B cell (primary cell): ENCODE measurements around the gene NT5DC3. TPM values are rescaled to one million over a fixed set of nuclear protein-coding genes. Genes with fewer than 3 reads are reported as not detected.

Source experiments
- ATAC-seq: fragments of 200-7000 bp; cut with Tn5 transposase; one replicate; pipeline ENCODE4 v1.10.0; 2021; ENCODE audit warnings: low read depth, mild to moderate bottlenecking, moderate number of reproducible peaks, moderate library complexity
- CTCF ChIA-PET: fragments of 350-600 bp; sonication (Branson Sonifier 250); formaldehyde crosslinking; loops from one replicate; lab custom pipeline; 2021; ENCODE audit warnings: antibody characterized with exemption, inconsistent platforms; lab: Charles Lee
- POLR2A ChIA-PET: fragments of 350-600 bp; sonication (Branson Sonifier 250); formaldehyde crosslinking; loops from one replicate; lab custom pipeline; 2021; ENCODE audit warnings: antibody characterized with exemption; lab: Charles Lee
- DNase-seq: peaks from one replicate; pipeline ENCODE4 v3.0.0; 2013
- H2AFZ ChIP-seq: 2 replicates; pipeline ENCODE4 v1.6.1; 2012; ENCODE audit warnings: mild to moderate bottlenecking, low read depth, low read length; ENCODE audit not compliant: insufficient read depth, poor library complexity, severe bottlenecking
- H3K27ac ChIP-seq, 2 donors: 1 replicate in 1 of 2; 2 replicates in 1 of 2; pipeline ENCODE4 v1.5.1; 2012 to 2013; ENCODE audit warnings: low read length in 2 of 2, mild to moderate bottlenecking in 2 of 2, moderate library complexity in 1 of 2
- H3K27me3 ChIP-seq, 4 experiments: fragments of 200-600 bp in 1 of 4; sonication (generic) in 1 of 4; replicated peaks in 1 of 4; 1 replicate in 2 of 4; 2 replicates in 2 of 4; pipeline versions ENCODE4 v1.6.1 to v1.7.0; 2013 to 2016; ENCODE audit warnings: low read length in 3 of 4, mild to moderate bottlenecking in 2 of 4, mixed read lengths in 1 of 4, moderate library complexity in 1 of 4; ENCODE audit not compliant: insufficient read depth in 4 of 4, control insufficient read depth in 3 of 4; ENCODE audit errors: control extremely low read depth in 1 of 4
- H3K36me3 ChIP-seq, 2 experiments: replicated peaks in 1 of 2; 1 replicate in 1 of 2; 2 replicates in 1 of 2; pipeline versions ENCODE4 v1.6.1 to v1.7.1; 2013; ENCODE audit warnings: low read length in 1 of 2; ENCODE audit not compliant: insufficient read depth in 2 of 2, control insufficient read depth in 1 of 2; ENCODE audit errors: control extremely low read depth in 1 of 2, extremely low read depth in 1 of 2
- H3K4me1 ChIP-seq, 2 donors: fragments of 200-600 bp in 1 of 2; sonication (generic) in 1 of 2; 1 replicate in 1 of 2; 2 replicates in 1 of 2; pipeline versions ENCODE4 v1.5.1 to v1.6.1; 2013 to 2017; ENCODE audit warnings: low read length in 2 of 2; ENCODE audit not compliant: control insufficient read depth in 2 of 2, insufficient read depth in 2 of 2
- H3K4me2 ChIP-seq: replicated peaks from 2 replicates; pipeline ENCODE3; 2012; ENCODE audit warnings: mild to moderate bottlenecking, low read depth, low read length; ENCODE audit not compliant: poor library complexity, severe bottlenecking
- H3K4me3 ChIP-seq, 5 experiments: fragments of 200-600 bp in 1 of 5; sonication (generic) in 1 of 5; 1 replicate in 3 of 5; 2 replicates in 2 of 5; pipeline versions ENCODE4 v1.5.1 to v1.7.0; 2011 to 2016; ENCODE audit warnings: low read length in 4 of 5, mild to moderate bottlenecking in 4 of 5, low read depth in 2 of 5, control low read depth in 1 of 5, moderate library complexity in 1 of 5; ENCODE audit not compliant: insufficient read depth in 1 of 5; ENCODE audit errors: control extremely low read depth in 1 of 5, extremely low read depth in 1 of 5
- H3K79me2 ChIP-seq: fragments of 200-600 bp; sonication (generic); one replicate; pipeline ENCODE4 v1.6.0; 2016; ENCODE audit warnings: low read length; ENCODE audit not compliant: control insufficient read depth, insufficient read depth
- H3K9ac ChIP-seq: fragments of 200-600 bp; sonication (generic); 2 replicates; pipeline ENCODE4 v1.6.1; 2017; ENCODE audit warnings: mild to moderate bottlenecking, low read length, moderate library complexity
- H3K9me3 ChIP-seq, 3 donors: one replicate each; pipeline versions ENCODE4 v1.6.1 to v1.7.1; 2013; ENCODE audit warnings: low read length in 2 of 3; ENCODE audit not compliant: control insufficient read depth in 2 of 3, insufficient read depth in 1 of 3; ENCODE audit errors: control extremely low read depth in 1 of 3
- H4K20me1 ChIP-seq: 2 replicates; pipeline ENCODE4 v1.6.0; 2012; ENCODE audit warnings: mild to moderate bottlenecking, low read length; ENCODE audit not compliant: insufficient read depth, control insufficient read depth, poor library complexity, severe bottlenecking
- H3K27ac Mint-ChIP-seq: one replicate; pipeline ENCODE4 v1.8.0; 2021; ENCODE audit warnings: mixed read lengths
- H3K27me3 Mint-ChIP-seq: one replicate; pipeline ENCODE4 v1.8.0; 2021; ENCODE audit warnings: mixed read lengths
- H3K4me1 Mint-ChIP-seq: one replicate; pipeline ENCODE4 v1.8.0; 2021; ENCODE audit warnings: mixed read lengths
- H3K4me3 Mint-ChIP-seq: one replicate; pipeline ENCODE4 v1.8.0; 2021; ENCODE audit warnings: mixed read lengths
- H3K9me3 Mint-ChIP-seq: one replicate; pipeline ENCODE4 v1.8.0; 2022; ENCODE audit warnings: mixed read lengths; ENCODE audit not compliant: insufficient read depth
- EZH2 ChIP-seq: IDR thresholded peaks from 2 replicates; pipeline ENCODE4 v1.6.1; 2012; ENCODE audit warnings: borderline replicate concordance, low read depth, mild to moderate bottlenecking, moderate library complexity, low read length; ENCODE audit not compliant: insufficient read depth, poor library complexity, severe bottlenecking
- WGBS: methylation state at CpG from one replicate; pipeline ENCODE4 v1.1.5; 2013; ENCODE audit warnings: missing lambda C conversion rate; ENCODE audit not compliant: insufficient coverage; 5-methylcytosine and 5-hydroxymethylcytosine counted together
- intact Hi-C: fragments of 100-400 bp; cut with micrococcal nuclease; formaldehyde crosslinking; loops from one replicate; pipeline ENCODE4 v1.10.0; 2022
- polyA plus RNA-seq: library from polyadenylated mRNA; depleted of rRNA; stranded (reverse); fragments of >200 nt; gene quantifications from 2 replicates; pipeline ENCODE4 v1.2.3, GENCODE V29; 2012
- total RNA-seq, 2 donors: library from RNA; stranded (reverse); fragments of 120-200 nt in 1 of 2; gene quantifications; 1 replicate in 1 of 2; 2 replicates in 1 of 2; pipeline versions ENCODE4 v1.2.3 to v1.2.4, GENCODE V29; 2013 to 2022
- TF ChIP-seq, protein P1 (sequence below): fragments of 200-600 bp; IDR thresholded peaks from one replicate; pipeline ENCODE4 v1.8.0; 2022; ENCODE audit warnings: antibody characterized with exemption, mild to moderate bottlenecking

NT5DC3 gene
- total and polyA plus RNA-seq, 2 donors (not counting 1 experiment from before 2014, with no cell fraction given), result 4.4 to 10.6 TPM

DNA sequence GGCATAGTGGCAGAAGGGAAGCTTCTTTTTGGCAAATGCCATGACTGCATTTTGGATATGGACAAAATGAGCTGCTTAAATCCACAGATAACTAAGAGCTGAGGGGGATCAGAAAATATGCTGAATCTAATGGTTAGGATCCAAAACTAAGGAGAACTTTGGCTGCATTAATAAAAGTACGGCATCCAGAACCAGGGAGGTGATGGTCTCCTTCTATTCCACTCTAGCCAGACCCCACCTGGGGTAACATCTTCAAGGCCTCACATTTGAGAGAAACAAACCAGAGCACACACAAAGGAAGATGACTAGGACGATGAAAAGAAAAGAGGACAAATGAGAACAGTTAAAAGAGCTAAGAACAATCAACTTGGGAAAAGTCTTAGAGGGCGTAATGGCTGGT is 27.6 kb downstream of the NT5DC3 start:
- Mint-ChIP-seq H3K4me3 (no peak overlapping the region), H3K9me3 (no peaks in the 10 kb centered on the region), H3K27ac (no peak overlapping the region), H3K27me3 (no peaks in the 10 kb centered on the region), H3K4me1 (no peaks in the 10 kb centered on the region)
- intact Hi-C loops, result no loop called here
- Histone ChIP-seq H2AFZ (no peak overlapping the region), H3K79me2 (no peaks in the 10 kb centered on the region), H3K9me3 (no peaks in the 10 kb centered on the region), H3K9ac (no peak overlapping the region), H3K27ac (no peak overlapping the region), H3K4me3 (no peak overlapping the region), H3K36me3 (peaks cover 7 to 34% of the 10 kb centered on the region in 2 experiments), H3K4me1 (no peaks in the 10 kb centered on the region), H3K4me2 (no peak overlapping the region), H3K27me3 (no peaks in the 10 kb centered on the region), H4K20me1 (no peaks in the 10 kb centered on the region)
- 100% methylated on average over 1 of the region's 3 CpGs for WGBS
- no peak for TF ChIP-seq EZH2
- TF ChIP-seq, protein P1, sequence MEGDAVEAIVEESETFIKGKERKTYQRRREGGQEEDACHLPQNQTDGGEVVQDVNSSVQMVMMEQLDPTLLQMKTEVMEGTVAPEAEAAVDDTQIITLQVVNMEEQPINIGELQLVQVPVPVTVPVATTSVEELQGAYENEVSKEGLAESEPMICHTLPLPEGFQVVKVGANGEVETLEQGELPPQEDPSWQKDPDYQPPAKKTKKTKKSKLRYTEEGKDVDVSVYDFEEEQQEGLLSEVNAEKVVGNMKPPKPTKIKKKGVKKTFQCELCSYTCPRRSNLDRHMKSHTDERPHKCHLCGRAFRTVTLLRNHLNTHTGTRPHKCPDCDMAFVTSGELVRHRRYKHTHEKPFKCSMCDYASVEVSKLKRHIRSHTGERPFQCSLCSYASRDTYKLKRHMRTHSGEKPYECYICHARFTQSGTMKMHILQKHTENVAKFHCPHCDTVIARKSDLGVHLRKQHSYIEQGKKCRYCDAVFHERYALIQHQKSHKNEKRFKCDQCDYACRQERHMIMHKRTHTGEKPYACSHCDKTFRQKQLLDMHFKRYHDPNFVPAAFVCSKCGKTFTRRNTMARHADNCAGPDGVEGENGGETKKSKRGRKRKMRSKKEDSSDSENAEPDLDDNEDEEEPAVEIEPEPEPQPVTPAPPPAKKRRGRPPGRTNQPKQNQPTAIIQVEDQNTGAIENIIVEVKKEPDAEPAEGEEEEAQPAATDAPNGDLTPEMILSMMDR, result no peak
- no peak for DNase-seq
- no peak for ATAC-seq
- ChIA-PET POLR2A (no interaction called here), CTCF (no interaction called here)

DNA sequence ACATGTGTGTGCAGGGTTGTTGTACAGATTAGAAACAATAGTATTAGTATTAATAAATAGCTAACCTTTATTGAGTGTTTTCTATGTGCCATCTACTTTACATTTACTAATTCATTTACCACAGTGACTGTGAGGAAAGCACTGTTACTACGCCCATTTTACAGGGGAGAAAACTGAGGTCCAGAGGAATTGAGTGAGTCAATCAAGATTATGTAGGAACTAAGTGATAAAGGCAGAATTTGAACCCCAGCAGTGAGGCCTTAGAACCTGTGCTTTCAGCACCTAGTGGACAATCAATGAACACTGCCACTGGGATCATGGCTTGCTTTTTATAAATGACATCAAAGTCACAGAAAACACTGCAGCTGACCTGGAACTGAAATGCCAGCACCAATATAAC is 28.2 kb downstream of the NT5DC3 start:
- no peaks in the 10 kb centered on the region for H3K27me3 Mint-ChIP-seq
- no peak overlapping the region for H3K4me3 Mint-ChIP-seq
- no peak for TF ChIP-seq EZH2
- TF ChIP-seq, protein P1, result no peak
- ChIA-PET POLR2A (no interaction called here), CTCF (no interaction called here)
- no peaks in the 10 kb centered on the region for H3K79me2 ChIP-seq
- H3K9me3 ChIP-seq, result no peaks in the 10 kb centered on the region
- WGBS, result no CpG with 5 or more reads among the region's 1 CpG
- no peaks in the 10 kb centered on the region for H4K20me1 ChIP-seq
- intact Hi-C loops, result no loop called here
- H3K4me1 Mint-ChIP-seq, result no peaks in the 10 kb centered on the region
- no peak for DNase-seq
- H3K36me3 ChIP-seq, result peaks cover 7 to 39% of the 10 kb centered on the region in 2 experiments
- no peaks in the 10 kb centered on the region for H3K4me1 ChIP-seq
- no peak overlapping the region for H3K9ac ChIP-seq
- no peaks in the 10 kb centered on the region for H3K27me3 ChIP-seq
- no peak overlapping the region for H3K4me3 ChIP-seq
- ATAC-seq, result no peak
- no peaks in the 10 kb centered on the region for H3K9me3 Mint-ChIP-seq
- H3K4me2 ChIP-seq, result no peak overlapping the region
- no peak overlapping the region for H2AFZ ChIP-seq
- no peak overlapping the region for H3K27ac ChIP-seq
- no peak overlapping the region for H3K27ac Mint-ChIP-seq
